Osteoblast (primary cell): ENCODE measurements around the gene NRBP1. TPM values are rescaled to one million over a fixed set of nuclear protein-coding genes. Genes with fewer than 3 reads are reported as not detected.
A peak's percentile ranks its signal among the peaks of the same experiment; 100 is the strongest.

Experiments used
- DNase-seq: peaks from one replicate; pipeline ENCODE4 v3.0.0; 2011; ENCODE audit warnings: low spot score, mixed read lengths; ENCODE audit not compliant: insufficient read length; ENCODE audit errors: missing footprints
- H2AFZ ChIP-seq: 2 replicates; pipeline ENCODE4 v1.6.0; 2011; ENCODE audit warnings: mild to moderate bottlenecking, low read length
- H3K27ac ChIP-seq: 2 replicates; pipeline ENCODE4 v1.5.1; 2011; ENCODE audit warnings: mild to moderate bottlenecking, low read depth, low read length, moderate library complexity
- H3K27me3 ChIP-seq: 2 replicates; pipeline ENCODE4 v1.6.0; 2012; ENCODE audit warnings: mild to moderate bottlenecking, control low read depth, inconsistent platforms, low read length, moderate library complexity; ENCODE audit not compliant: insufficient read depth
- H3K36me3 ChIP-seq: 2 replicates; pipeline ENCODE4 v1.5.1; 2011; ENCODE audit warnings: mild to moderate bottlenecking, low read length, control low read depth, moderate library complexity; ENCODE audit not compliant: insufficient read depth
- H3K4me1 ChIP-seq: 2 replicates; pipeline ENCODE4 v1.5.1; 2011; ENCODE audit warnings: mild to moderate bottlenecking, low read length, control low read depth, moderate library complexity; ENCODE audit not compliant: insufficient read depth
- H3K4me2 ChIP-seq: 2 replicates; pipeline ENCODE4 v1.6.0; 2011; ENCODE audit warnings: mild to moderate bottlenecking, low read length; ENCODE audit not compliant: insufficient read depth
- H3K4me3 ChIP-seq: fragments of 200-600 bp; sonication (generic); 3 replicates; pipeline ENCODE4 v1.5.1; 2012; ENCODE audit warnings: mild to moderate bottlenecking, low read length, inconsistent platforms; ENCODE audit not compliant: insufficient read depth
- H3K79me2 ChIP-seq: 2 replicates; pipeline ENCODE4 v1.6.0; 2012; ENCODE audit warnings: mild to moderate bottlenecking, low read length, control low read depth, inconsistent platforms; ENCODE audit not compliant: insufficient read depth
- H3K9me3 ChIP-seq: 2 replicates; pipeline ENCODE4 v1.5.1; 2011; ENCODE audit warnings: low read depth, low read length, control low read depth
- H4K20me1 ChIP-seq: 2 replicates; pipeline ENCODE4 v1.6.0; 2012; ENCODE audit warnings: mild to moderate bottlenecking, low read length, control low read depth; ENCODE audit not compliant: insufficient read depth
- total RNA-seq: library from RNA; depleted of rRNA; stranded (reverse); fragments of >200 nt; gene quantifications from 2 replicates; pipeline ENCODE4 v1.2.3, GENCODE V29; 2012
- TF ChIP-seq, protein P1 (sequence below): IDR thresholded peaks from 2 replicates; pipeline ENCODE4 v1.5.1; 2011; ENCODE audit warnings: mild to moderate bottlenecking, low read depth, low read length, moderate library complexity; ENCODE audit errors: extremely low read depth

The NRBP1 gene
- total RNA-seq, 1 donor = 151 TPM

GRCh38 chr2:27442920-27443282 is 14.5 kb downstream of the NRBP1 start:
- TF ChIP-seq, protein P1, sequence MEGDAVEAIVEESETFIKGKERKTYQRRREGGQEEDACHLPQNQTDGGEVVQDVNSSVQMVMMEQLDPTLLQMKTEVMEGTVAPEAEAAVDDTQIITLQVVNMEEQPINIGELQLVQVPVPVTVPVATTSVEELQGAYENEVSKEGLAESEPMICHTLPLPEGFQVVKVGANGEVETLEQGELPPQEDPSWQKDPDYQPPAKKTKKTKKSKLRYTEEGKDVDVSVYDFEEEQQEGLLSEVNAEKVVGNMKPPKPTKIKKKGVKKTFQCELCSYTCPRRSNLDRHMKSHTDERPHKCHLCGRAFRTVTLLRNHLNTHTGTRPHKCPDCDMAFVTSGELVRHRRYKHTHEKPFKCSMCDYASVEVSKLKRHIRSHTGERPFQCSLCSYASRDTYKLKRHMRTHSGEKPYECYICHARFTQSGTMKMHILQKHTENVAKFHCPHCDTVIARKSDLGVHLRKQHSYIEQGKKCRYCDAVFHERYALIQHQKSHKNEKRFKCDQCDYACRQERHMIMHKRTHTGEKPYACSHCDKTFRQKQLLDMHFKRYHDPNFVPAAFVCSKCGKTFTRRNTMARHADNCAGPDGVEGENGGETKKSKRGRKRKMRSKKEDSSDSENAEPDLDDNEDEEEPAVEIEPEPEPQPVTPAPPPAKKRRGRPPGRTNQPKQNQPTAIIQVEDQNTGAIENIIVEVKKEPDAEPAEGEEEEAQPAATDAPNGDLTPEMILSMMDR = no peak
- Histone ChIP-seq H3K4me1 (no peaks in the 10 kb centered on the region), H3K27me3 (no peaks in the 10 kb centered on the region), H3K9me3 (no peaks in the 10 kb centered on the region), H3K79me2 (no peaks in the 10 kb centered on the region), H3K4me3 (no peak overlapping the region), H3K27ac (no peak overlapping the region), H3K4me2 (no peak overlapping the region), H2AFZ (no peak overlapping the region), H4K20me1 (no peaks in the 10 kb centered on the region), H3K36me3 (peaks cover 62% of the 10 kb centered on the region)
- DNase-seq = peak; percentile 74

GRCh38 chr2:27445155-27445554 is 16.7 kb downstream of the NRBP1 start:
- Histone ChIP-seq H4K20me1 (no peaks in the 10 kb centered on the region), H2AFZ (no peak overlapping the region), H3K4me3 (no peak overlapping the region), H3K4me1 (no peaks in the 10 kb centered on the region), H3K27ac (no peak overlapping the region), H3K36me3 (peaks cover 45% of the 10 kb centered on the region), H3K79me2 (no peaks in the 10 kb centered on the region), H3K4me2 (no peak overlapping the region), H3K27me3 (no peaks in the 10 kb centered on the region), H3K9me3 (no peaks in the 10 kb centered on the region)
- no peak for DNase-seq
- TF ChIP-seq, protein P1 = no peak

DNA sequence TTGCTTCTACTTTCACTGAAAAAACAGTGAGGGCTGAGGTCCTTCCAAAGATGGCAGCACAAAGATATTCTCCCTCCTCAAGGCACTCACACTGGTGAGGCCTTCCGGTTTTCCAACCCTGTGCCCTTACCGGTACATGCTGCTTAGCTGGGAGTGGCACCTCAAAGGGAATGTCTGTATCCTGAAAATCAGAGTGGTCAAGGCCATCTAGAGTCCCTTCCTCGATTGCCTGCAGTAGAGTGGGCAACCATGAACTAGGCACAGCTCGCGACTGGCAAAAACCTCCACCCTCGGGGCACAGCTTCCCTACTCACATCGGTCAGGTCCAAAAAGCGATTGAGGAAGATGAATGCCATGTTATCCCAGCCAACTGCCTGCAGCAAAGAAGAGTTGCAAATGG is 17.2 kb downstream of the NRBP1 start:
- Histone ChIP-seq H3K27me3 (no peaks in the 10 kb centered on the region), H3K4me1 (no peaks in the 10 kb centered on the region), H3K4me3 (no peak overlapping the region), H3K79me2 (no peaks in the 10 kb centered on the region), H4K20me1 (no peaks in the 10 kb centered on the region), H3K4me2 (no peak overlapping the region), H3K36me3 (peaks cover 41% of the 10 kb centered on the region), H3K9me3 (no peaks in the 10 kb centered on the region), H3K27ac (no peak overlapping the region), H2AFZ (no peak overlapping the region)
- TF ChIP-seq, protein P1 = no peak
- DNase-seq = no peak

DNA sequence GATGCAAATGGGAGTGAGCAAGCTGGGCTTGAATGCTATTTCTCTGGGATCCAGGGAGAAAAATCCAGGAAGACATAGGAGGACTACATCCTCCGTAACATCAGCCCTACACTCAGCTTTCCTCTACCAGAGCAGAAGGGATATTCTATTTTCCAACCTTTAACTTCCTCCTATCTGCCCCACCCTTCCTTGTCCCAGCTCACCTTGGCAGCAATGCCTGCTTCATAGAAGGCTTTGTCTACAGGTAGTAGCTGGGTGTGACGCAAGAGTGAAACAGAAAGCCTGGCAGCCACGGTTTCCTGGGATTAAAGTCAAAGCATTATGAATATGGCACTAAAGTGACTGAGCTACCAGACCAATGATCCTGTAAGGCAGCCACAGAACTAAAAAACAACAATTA is 17.6 kb downstream of the NRBP1 start:
- H3K4me2 ChIP-seq = no peak overlapping the region
- no peaks in the 10 kb centered on the region for H3K79me2 ChIP-seq
- peak; percentile 66 for DNase-seq
- no peaks in the 10 kb centered on the region for H4K20me1 ChIP-seq
- no peaks in the 10 kb centered on the region for H3K9me3 ChIP-seq
- H3K4me1 ChIP-seq = no peaks in the 10 kb centered on the region
- peaks cover 39% of the 10 kb centered on the region for H3K36me3 ChIP-seq
- no peaks in the 10 kb centered on the region for H3K27me3 ChIP-seq
- H2AFZ ChIP-seq = no peak overlapping the region
- no peak overlapping the region for H3K4me3 ChIP-seq
- TF ChIP-seq, protein P1 = no peak
- H3K27ac ChIP-seq = no peak overlapping the region
